Measurements from ENCODE around the gene MUSK.

MUSK gene

GRCh38 chr9:110744715-110745384 is 76.3 kb downstream of the MUSK start:
- no peak for DNase-seq (ENCODE audit: low read depth)
- no peak overlapping the region for H3K4me3 ChIP-seq (ENCODE audit: low read depth, low read length)
- TF ChIP-seq CTCF (IDR thresholded peaks at IDR 0.05; ENCODE audit: control insufficient read depth, extremely low read depth, insufficient read depth), result no peak

- no peak for DNase-seq (ENCODE audit: low read depth)
- no peak for TF ChIP-seq CTCF (IDR thresholded peaks at IDR 0.05; ENCODE audit: control insufficient read depth, extremely low read depth, insufficient read depth)
- H3K4me3 ChIP-seq (ENCODE audit: low read depth, low read length), result no peak overlapping the region
Measured at GRCh38 chr9:110745676-110746075, 77.1 kb downstream of the MUSK start.

GRCh38 chr9:110746211-110746930 is 77.8 kb downstream of the MUSK start:
- H3K4me3 ChIP-seq (ENCODE audit: low read depth, low read length), result no peak overlapping the region
- no peak for TF ChIP-seq CTCF (IDR thresholded peaks at IDR 0.05; ENCODE audit: control insufficient read depth, extremely low read depth, insufficient read depth)
- DNase-seq (ENCODE audit: low read depth), result no peak

- no peak for TF ChIP-seq CTCF (IDR thresholded peaks at IDR 0.05; ENCODE audit: control insufficient read depth, extremely low read depth, insufficient read depth)
- no peak for DNase-seq (ENCODE audit: low read depth)
- no peak overlapping the region for H3K4me3 ChIP-seq (ENCODE audit: low read depth, low read length)
Measured at GRCh38 chr9:110748251-110748893, 79.8 kb downstream of the MUSK start.

GRCh38 chr9:110750272-110750671 is 81.7 kb downstream of the MUSK start:
- DNase-seq (ENCODE audit: low read depth), result no peak
- H3K4me3 ChIP-seq (ENCODE audit: low read depth, low read length), result no peak overlapping the region
- TF ChIP-seq CTCF (IDR thresholded peaks at IDR 0.05; ENCODE audit: control insufficient read depth, extremely low read depth, insufficient read depth), result no peak

GRCh38 chr9:110751971-110752370 is 83.4 kb downstream of the MUSK start:
- no peak for DNase-seq (ENCODE audit: low read depth)
- no peak for TF ChIP-seq CTCF (IDR thresholded peaks at IDR 0.05; ENCODE audit: control insufficient read depth, extremely low read depth, insufficient read depth)
- no peak overlapping the region for H3K4me3 ChIP-seq (ENCODE audit: low read depth, low read length)

Measured in LNCaP clone FGC (cell line).